ENCODE measurements around the gene MBOAT2. TPM values are rescaled to one million over a fixed set of nuclear protein-coding genes. Genes with fewer than 3 reads are reported as not detected.
"Not testable (repeated sequence)": the region's sequence is repeated elsewhere in the genome, so short reads cannot be mapped to it uniquely, and the experiment has no call there.

MBOAT2 gene
- total RNA-seq, 4 donors from 2014 or later = 20.5 to 42.8 (median 24.4) TPM

- H3K4me3 ChIP-seq (replicated peaks in 1 of 3); DNase-seq; H3K4me1 ChIP-seq; H3K27ac ChIP-seq; intact Hi-C loops (cut with DNase I); H3K27me3 ChIP-seq; H3K36me3 ChIP-seq; H3K9me3 ChIP-seq: not testable (repeated sequence)
- 79 to 83% methylated on average over 1 of the region's 1 CpG for WGBS, 2 donors
Observed at GRCh38 chr2:8897206-8897605, 106.3 kb downstream of the MBOAT2 start.

- H3K27ac ChIP-seq; H3K9me3 ChIP-seq; H3K4me3 ChIP-seq (replicated peaks in 1 of 3); DNase-seq; H3K4me1 ChIP-seq; H3K27me3 ChIP-seq; H3K36me3 ChIP-seq; intact Hi-C loops (cut with DNase I): not testable (repeated sequence)
- WGBS, 2 donors = 80 to 90% methylated on average over 5 of the region's 5 CpGs
Observed at GRCh38 chr2:8896671-8897070, 106.8 kb downstream of the MBOAT2 start.

GRCh38 chr2:8895087-8895912 is 108.2 kb downstream of the MBOAT2 start:
- H3K9me3 ChIP-seq; H3K4me1 ChIP-seq; H3K36me3 ChIP-seq; DNase-seq; intact Hi-C loops (cut with DNase I); H3K27me3 ChIP-seq; H3K27ac ChIP-seq; H3K4me3 ChIP-seq (replicated peaks in 1 of 3): not testable (repeated sequence)
- 97% methylated on average over 13 of the region's 13 CpGs for WGBS, 2 donors

- Histone ChIP-seq H3K9me3 (no peaks in the 10 kb centered on the region), H3K27ac (no peak overlapping the region), H3K4me1 (no peaks in the 10 kb centered on the region), H3K36me3 (no peaks in the 10 kb centered on the region), H3K27me3 (no peaks in the 10 kb centered on the region), H3K4me3 (replicated peaks in 1 of 3) (no peak overlapping the region)
- WGBS, 2 donors = 92 to 94% methylated on average over 19 of the region's 19 CpGs
- TF ChIP-seq CTCF (IDR thresholded peaks at IDR 0.05) = no peak
- intact Hi-C loops (cut with DNase I) = no loop called here
- DNase-seq = no peak
Observed at GRCh38 chr2:8893978-8894820, 109.3 kb downstream of the MBOAT2 start.

- DNase-seq = no peak
- Histone ChIP-seq H3K27me3 (no peaks in the 10 kb centered on the region), H3K36me3 (no peaks in the 10 kb centered on the region), H3K4me3 (replicated peaks in 1 of 3) (no peak overlapping the region), H3K27ac (no peak overlapping the region), H3K9me3 (no peaks in the 10 kb centered on the region), H3K4me1 (no peaks in the 10 kb centered on the region)
- intact Hi-C loops (cut with DNase I) = no loop called here
- WGBS, 2 donors = 81 to 87% methylated on average over 1 of the region's 1 CpG
- no peak for TF ChIP-seq CTCF (IDR thresholded peaks at IDR 0.05)
- no peak for TF ChIP-seq POLR2A (IDR thresholded peaks at IDR 0.05)
Observed at GRCh38 chr2:8893474-8893873, 110.0 kb downstream of the MBOAT2 start.

- no peaks in the 10 kb centered on the region for H3K36me3 ChIP-seq
- intact Hi-C loops (cut with DNase I) = no loop called here
- no peak for DNase-seq
- no peaks in the 10 kb centered on the region for H3K4me1 ChIP-seq
- no peak overlapping the region for H3K4me3 ChIP-seq (replicated peaks in 1 of 3)
- no peak overlapping the region for H3K27ac ChIP-seq
- no peaks in the 10 kb centered on the region for H3K27me3 ChIP-seq
- WGBS, 2 donors = 79 to 81% methylated on average over 2 of the region's 2 CpGs
- TF ChIP-seq CTCF (IDR thresholded peaks at IDR 0.05) (no peak), POLR2A (IDR thresholded peaks at IDR 0.05) (no peak)
- H3K9me3 ChIP-seq = no peaks in the 10 kb centered on the region
Observed at GRCh38 chr2:8892111-8892510, 111.4 kb downstream of the MBOAT2 start.
